ENCODE data around the gene SMCP. TPM values are rescaled to one million over a fixed set of nuclear protein-coding genes. Genes with fewer than 3 reads are reported as not detected.
A peak's percentile ranks its signal among the peaks of the same experiment; 100 is the strongest.

Gene SMCP
- total RNA-seq (2014; rRNA removed; shearing (Covaris generic)), result not detected in 2 replicates

GRCh38 chr1:152878042-152878441 lies at the start of gene SMCP:
TSS of gene SMCP (plus strand) at chr1:152878322. CDS start at chr1:152884423, 6,101 bp downstream.
- peak; percentile 13 for DNase-seq (ENCODE audit: low spot score)

- DNase-seq (ENCODE audit: low spot score), result no peak
These were observed 41.3 kb upstream of the SMCP start for GRCh38 chr1:152836870-152837269.

DNA sequence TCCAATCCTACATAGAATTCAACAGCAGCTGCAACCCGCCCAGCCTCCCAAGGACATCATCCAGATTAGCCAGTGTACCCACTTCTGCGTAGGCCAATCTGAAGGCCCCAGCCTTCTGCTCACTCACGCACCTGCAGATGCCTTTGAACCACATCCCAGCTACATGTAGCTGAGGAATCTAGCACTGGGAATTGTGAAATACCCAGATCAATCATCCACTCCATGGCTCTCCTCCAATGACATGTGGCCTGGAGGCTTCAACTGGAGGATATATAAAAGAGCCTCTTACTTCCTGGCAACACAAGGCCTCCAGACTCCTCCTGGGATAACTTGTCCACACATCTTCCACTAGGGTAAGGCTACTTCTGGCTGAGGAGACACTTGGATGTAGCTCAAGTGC lies 35.6 kb upstream of the SMCP start, which contains the start of gene LCE6A:
Gene LCE6A, plus strand, starts transcription at position 301 of the 400 bp plus-strand sequence. CDS start 665 bp downstream, outside the sequence.
- DNase-seq (ENCODE audit: low spot score), result no peak

DNA sequence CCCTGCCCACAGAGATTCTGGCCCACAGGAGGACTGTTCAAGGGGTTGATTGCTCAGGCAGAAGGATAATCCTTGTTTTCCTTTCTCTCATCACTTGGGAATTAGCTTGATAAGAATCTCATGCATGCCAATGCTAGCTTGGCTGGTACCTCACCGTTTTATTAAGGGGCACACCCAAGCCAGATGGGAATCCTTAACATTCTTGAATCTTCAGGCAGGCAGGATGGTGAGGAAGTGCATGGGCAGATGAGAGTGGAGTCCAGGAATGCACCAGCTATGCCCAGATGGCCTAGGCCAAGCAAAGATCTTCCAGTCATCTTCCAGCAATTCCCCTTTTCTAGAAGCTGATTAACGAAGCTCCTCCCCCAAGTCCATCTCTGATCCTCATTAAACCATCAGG lies 22.5 kb upstream of the SMCP start:
- peak; percentile 26 for DNase-seq (ENCODE audit: low spot score)

DNA sequence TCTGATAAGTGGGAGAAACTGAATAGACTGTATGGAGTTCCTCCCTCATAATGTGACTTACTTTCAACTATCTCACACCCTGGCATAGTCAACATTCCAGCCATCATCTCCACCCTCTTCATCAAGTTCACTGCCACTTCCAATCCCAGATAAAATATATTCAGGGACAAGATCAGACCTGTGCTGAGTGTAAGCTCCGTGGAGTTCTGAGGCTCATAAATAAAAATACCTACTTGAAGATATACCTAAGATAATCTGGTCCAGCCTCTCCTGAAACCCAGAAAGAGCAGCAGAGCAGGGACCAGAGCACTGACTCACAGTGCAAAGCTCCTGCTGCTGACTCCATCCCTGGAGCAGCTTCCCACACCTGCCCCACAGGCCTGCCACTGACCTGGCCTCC lies 20.1 kb upstream of the SMCP start:
- DNase-seq (ENCODE audit: low spot score), result no peak

GRCh38 chr1:152859696-152860095 lies 18.4 kb upstream of the SMCP start, which contains the start of gene LCE7A:
TSS of gene LCE7A (plus strand) at chr1:152859996. CDS start at chr1:152860698, 702 bp downstream.
- DNase-seq (ENCODE audit: low spot score), result no peak

- no peak for DNase-seq (ENCODE audit: low spot score)
These were observed 18.0 kb upstream of the SMCP start for GRCh38 chr1:152860129-152860528.

DNA sequence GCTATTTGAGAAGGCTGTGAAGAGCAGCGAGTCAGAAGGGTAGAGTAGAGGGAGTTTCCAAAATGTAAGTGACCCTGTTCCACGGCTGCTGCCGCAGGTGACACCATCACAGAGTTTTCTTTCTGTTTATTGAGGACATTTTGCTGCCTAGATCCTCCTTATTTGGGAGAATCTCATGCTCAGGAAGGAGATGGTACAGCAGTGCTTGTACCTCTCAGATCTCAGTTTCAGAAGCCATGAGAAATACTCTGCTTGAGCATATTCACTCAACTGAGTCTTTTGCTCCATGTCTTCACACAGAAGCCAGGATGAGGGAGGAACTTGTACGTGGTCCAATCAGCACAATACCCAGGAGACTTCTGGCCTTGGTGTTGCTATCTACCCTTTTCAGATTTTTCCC lies 16.7 kb upstream of the SMCP start:
- no peak for DNase-seq (ENCODE audit: low spot score)

- DNase-seq (ENCODE audit: low spot score), result no peak
These were observed 13.7 kb upstream of the SMCP start for GRCh38 chr1:152864443-152864842.

DNA sequence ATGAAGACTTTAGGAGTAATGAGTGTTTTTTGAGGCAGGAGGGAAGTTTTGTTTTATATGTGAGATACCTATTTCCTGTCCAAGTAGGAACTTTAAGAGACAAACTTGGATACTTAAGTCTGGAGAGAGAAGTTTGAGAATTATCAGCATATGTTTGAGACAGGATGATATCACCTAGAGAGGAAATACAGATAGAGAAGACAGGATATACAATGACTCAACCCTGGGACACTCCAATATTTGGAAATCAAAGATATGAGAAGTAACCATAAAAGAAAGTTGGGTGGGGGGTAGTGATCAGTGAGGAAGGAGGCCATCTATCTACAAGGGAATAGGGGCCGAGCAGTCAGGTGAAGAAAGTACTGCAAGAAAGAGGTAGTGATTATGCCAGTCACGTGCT lies 11.8 kb upstream of the SMCP start:
- DNase-seq (ENCODE audit: low spot score), result no peak

DNA sequence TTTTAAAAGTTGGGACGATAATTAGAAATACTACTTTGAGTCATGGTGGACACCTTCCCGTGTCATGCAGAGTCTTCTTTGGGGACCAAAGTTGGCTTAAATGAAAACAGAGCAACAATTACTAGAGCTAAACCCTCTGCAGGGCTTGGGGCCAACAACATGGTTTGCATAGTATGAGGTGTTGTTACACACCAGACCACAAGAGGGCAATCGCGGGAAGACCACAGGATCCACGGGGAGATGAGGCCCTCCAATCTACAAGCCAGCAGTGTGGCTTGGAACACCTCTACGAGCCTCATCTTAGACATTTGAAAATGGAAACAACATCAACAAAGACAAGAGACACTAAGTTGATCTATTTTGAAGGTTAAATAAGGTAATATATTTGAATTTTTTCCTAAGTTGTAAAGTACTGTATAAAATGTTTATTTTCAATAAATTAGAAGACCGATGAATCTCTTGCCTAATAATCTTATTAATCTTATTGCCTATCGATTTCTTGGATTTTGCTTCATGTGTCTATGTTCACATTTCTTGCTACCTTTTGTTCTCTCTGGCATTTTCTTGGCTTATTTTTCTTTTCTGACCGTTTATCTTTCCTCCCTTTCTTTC lies 8.2 kb upstream of the SMCP start:
- peak; percentile 74 for DNase-seq (ENCODE audit: low spot score)

DNA sequence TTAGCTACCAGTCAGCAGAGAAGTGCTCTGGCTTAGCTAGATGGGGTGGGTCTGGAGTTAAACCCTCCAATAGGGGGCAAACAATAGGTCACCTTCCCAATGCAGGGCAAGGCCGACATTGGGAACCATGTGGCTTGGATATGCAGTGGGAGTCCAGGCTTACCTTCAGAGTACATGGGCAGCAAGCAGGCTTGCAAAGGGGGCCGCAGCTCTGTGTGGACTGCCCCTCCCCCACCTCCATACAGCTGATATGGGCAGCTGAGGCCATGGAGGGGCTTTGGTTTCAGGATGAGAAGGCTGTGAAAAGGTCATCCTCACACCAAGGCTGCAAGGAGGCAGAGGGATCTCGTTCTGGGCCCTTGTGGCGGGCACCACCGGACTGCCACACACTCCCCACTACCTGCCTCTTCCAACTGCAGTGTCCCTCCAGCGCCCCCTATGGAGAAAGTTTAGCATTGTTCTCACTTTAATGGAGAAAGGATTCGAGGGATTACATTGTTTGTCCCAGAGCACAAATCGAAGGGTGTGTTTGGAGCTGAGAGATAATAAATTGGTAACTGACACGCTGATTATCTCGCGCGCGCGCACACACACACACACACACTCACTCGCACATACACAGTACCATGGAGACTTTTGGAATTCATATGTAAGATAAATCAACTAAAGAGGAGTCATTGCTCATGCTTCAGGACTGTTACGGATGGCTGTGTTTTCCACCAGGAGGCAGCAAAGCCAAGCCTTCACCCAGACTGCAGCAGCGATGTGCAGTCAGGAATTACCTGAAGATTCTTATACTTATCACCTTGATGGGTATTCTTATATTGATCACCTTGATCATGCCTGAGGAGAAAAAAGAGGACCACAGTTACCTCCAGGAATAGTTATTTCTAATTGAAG lies 7.0 kb upstream of the SMCP start:
- DNase-seq (ENCODE audit: low spot score), result peak; percentile 47

DNA sequence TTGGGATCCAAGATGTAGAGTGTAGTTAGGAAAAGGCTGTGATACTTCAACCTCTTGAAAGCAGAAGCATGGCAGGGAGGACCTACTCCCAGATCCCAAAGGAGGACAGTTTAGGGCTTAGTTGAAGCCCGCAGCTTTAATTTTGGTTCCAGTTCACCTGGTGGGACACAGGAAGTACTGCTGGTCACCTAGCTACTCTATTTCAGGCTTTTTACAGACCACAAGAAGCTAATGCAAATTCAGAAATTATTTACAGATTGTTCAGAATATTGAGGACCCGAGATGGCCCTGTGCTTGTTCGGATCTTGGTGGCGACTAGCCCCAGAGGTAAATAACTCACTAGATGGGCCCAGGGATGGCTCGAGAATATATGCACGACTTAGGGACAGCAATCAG lies 6.4 kb upstream of the SMCP start:
- DNase-seq (ENCODE audit: low spot score), result no peak

DNA sequence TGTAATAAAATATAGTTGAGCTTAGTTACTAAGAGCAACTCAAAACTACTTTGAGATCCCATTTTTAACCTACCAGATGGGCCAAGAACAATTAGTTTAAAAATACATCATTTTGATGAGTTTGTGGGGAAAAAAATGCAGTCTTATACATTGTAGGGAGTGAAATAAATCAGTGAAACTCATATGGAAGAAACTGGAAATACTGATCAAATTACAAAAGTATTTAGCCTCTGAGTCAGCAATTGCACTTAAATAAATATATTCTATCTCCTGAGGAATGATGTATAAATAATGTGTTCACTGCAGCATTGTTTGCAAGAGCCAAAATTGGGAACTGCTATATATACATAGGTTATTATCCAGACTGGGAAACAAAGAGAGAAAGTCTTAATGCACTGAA lies 4.6 kb upstream of the SMCP start:
- no peak for DNase-seq (ENCODE audit: low spot score)

- no peak for DNase-seq (ENCODE audit: low spot score)
These were observed 1.3 kb upstream of the SMCP start for GRCh38 chr1:152876827-152877226.

DNA sequence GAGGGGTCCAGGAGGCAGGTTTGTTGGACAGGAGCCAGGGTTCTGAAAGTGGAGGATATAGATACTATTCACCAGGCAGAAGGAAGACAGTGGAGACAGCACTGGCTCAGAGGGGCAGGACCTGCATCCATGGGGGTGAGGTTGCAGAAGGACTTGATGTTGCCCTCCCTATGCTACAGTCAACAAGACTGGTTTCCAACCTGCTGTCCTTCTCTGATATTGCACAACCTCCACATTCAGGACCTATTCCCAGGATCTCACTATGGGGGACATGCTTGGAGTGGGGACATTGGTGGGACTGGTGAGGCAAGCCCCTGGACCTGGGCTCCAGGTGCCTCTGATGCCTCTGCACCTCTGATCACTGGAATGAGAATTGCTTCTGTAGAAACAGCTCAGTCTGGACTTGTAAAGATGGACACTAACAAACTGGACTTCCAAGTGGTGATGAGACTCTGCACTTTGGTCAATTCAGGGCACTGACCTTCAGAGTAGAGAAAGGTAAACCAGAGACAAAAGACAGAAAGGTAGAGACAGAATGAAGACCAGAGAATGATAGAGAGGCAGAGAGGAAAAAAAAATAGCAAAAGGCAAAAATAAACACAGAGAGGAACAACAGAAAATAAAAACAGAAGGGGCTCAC lies 1.6 kb downstream of the SMCP start:
- DNase-seq (ENCODE audit: low spot score), result no peak

DNA sequence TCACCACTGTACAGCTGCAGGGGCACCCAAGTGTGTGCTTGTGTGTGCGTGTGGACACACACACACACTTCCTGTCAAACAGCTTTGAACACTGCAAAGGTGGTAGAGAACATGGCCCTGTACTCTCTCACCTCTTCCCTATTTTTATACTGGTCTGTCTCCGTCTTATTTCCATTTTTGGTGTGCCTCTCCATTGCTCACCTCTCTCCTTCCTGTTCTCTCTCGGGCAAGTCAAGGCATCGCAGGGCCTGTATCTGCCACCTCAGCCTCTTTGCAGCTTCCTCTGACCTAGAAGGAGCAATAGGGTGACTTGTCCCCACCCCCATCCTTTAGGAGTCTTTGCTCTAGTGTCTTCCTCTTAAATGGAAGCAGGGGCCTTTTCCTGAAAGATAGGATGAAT lies 2.2 kb downstream of the SMCP start:
- no peak for DNase-seq (ENCODE audit: low spot score)

- no peak for DNase-seq (ENCODE audit: low spot score)
These were observed 2.8 kb downstream of the SMCP start for GRCh38 chr1:152880907-152881306.

- no peak for DNase-seq (ENCODE audit: low spot score)
These were observed 6.0 kb downstream of the SMCP start for GRCh38 chr1:152884085-152884484.

DNA sequence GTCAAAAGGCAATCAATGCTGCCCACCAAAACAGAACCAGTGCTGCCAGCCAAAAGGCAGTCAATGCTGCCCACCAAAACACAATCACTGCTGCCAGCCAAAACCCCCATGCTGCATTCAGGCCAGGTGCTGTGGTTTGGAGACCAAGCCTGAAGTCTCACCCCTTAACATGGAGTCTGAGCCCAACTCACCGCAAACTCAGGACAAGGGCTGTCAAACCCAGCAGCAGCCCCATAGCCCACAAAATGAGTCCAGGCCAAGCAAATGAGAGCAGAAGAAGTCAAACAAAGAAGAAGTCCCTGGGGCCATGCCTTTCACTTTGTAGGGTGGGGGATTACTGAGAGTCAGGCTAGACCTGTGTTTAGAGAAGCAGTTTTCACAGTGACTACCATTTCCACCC lies 6.4 kb downstream of the SMCP start:
- no peak for DNase-seq (ENCODE audit: low spot score)

- peak; percentile 22 for DNase-seq (ENCODE audit: low spot score)
These were observed 7.0 kb downstream of the SMCP start for GRCh38 chr1:152884966-152885624.

GRCh38 chr1:152886085-152886484 lies 8.0 kb downstream of the SMCP start:
- no peak for DNase-seq (ENCODE audit: low spot score)
